Left ventricle myocardium inferior (tissue), 1 donor: Measurements from ENCODE around the gene NFKB1. TPM values are rescaled to one million over a fixed set of nuclear protein-coding genes. Genes with fewer than 3 reads are reported as not detected.
"Not testable (repeated sequence)": the region's sequence is repeated elsewhere in the genome, so short reads cannot be mapped to it uniquely, and the experiment has no call there.

Source experiments
- DNase-seq: peaks from one replicate; pipeline ENCODE4 v3.0.0-alpha.2; 2020
- H3K27ac ChIP-seq: fragments of 200-600 bp; replicated peaks from 2 replicates; pipeline ENCODE4 v1.8.0; 2021
- H3K27me3 ChIP-seq: fragments of 200-600 bp; 2 replicates; pipeline ENCODE4 v1.8.0; 2021; ENCODE audit warnings: low read depth
- H3K36me3 ChIP-seq: fragments of 200-600 bp; 2 replicates; pipeline ENCODE4 v1.8.0; 2021
- H3K4me1 ChIP-seq: fragments of 200-600 bp; 2 replicates; pipeline ENCODE4 v1.8.0; 2021
- H3K4me3 ChIP-seq: fragments of 200-600 bp; 2 replicates; pipeline ENCODE4 v1.8.0; 2021; ENCODE audit warnings: mild to moderate bottlenecking, moderate library complexity
- H3K9me3 ChIP-seq: fragments of 200-600 bp; replicated peaks from 2 replicates; pipeline ENCODE4 v1.8.0; 2021
- CTCF ChIP-seq: fragments of 200-600 bp; IDR thresholded peaks from 2 replicates; pipeline ENCODE4 v1.8.0; 2021; ENCODE audit warnings: antibody characterized with exemption, mild to moderate bottlenecking, borderline replicate concordance
- intact Hi-C: fragments of 100-400 bp; cut with micrococcal nuclease; formaldehyde crosslinking; loops from one replicate; pipeline ENCODE4 v1.11.0; 2022
- total RNA-seq: library from RNA; stranded (reverse); fragmentation: NEBNext Ultra II Directional; extraction: Animal tissue kit (Norgen Biotek cat#: 25700); gene quantifications from one replicate; pipeline ENCODE4 v1.2.1, GENCODE V29; 2021
- donor health status: DM: no; HTN: yes; CAD: no; lungs with severe emphysema.

Gene NFKB1
- total RNA-seq, 1 donor from 2014 or later = 18.0 TPM

GRCh38 chr4:102610476-102610875 lies 109.3 kb downstream of the NFKB1 start:
- H3K36me3 ChIP-seq = peaks cover 94% of the 10 kb centered on the region
- no peak overlapping the region for H3K4me3 ChIP-seq
- TF ChIP-seq CTCF = no peak
- no peak for DNase-seq
- intact Hi-C loops = loop anchor here (10.0 kb wide), 1 partner anchor 166 kb away; no protein-coding TSS in a partner anchor
- H3K27me3 ChIP-seq = no peaks in the 10 kb centered on the region
- no peaks in the 10 kb centered on the region for H3K9me3 ChIP-seq
- H3K27ac ChIP-seq = no peak overlapping the region
- peaks cover 26% of the 10 kb centered on the region for H3K4me1 ChIP-seq

- intact Hi-C loops = loop anchor here (10.0 kb wide), 1 partner anchor 167 kb away; no protein-coding TSS in a partner anchor
- H3K27me3 ChIP-seq = no peaks in the 10 kb centered on the region
- peaks cover 28% of the 10 kb centered on the region for H3K4me1 ChIP-seq
- no peaks in the 10 kb centered on the region for H3K9me3 ChIP-seq
- no peak overlapping the region for H3K27ac ChIP-seq
- TF ChIP-seq CTCF = no peak
- DNase-seq = no peak
- peaks cover 98% of the 10 kb centered on the region for H3K36me3 ChIP-seq
- H3K4me3 ChIP-seq = no peak overlapping the region
These were observed 111.1 kb downstream of the NFKB1 start for GRCh38 chr4:102612210-102612609.

GRCh38 chr4:102612824-102613366 lies 111.7 kb downstream of the NFKB1 start:
- Histone ChIP-seq H3K27ac (peak overlapping the region; percentile 13), H3K4me1 (peaks cover 28% of the 10 kb centered on the region), H3K27me3 (no peaks in the 10 kb centered on the region), H3K36me3 (peaks cover 93% of the 10 kb centered on the region), H3K4me3 (no peak overlapping the region), H3K9me3 (no peaks in the 10 kb centered on the region)
- no peak for DNase-seq
- intact Hi-C loops = loop anchor here (10.0 kb wide), 1 partner anchor 168 kb away; no protein-coding TSS in a partner anchor
- TF ChIP-seq CTCF = no peak

- no peaks in the 10 kb centered on the region for H3K27me3 ChIP-seq
- intact Hi-C loops = loop anchor here (10.0 kb wide), 1 partner anchor 170 kb away; no protein-coding TSS in a partner anchor
- DNase-seq = no peak
- H3K36me3 ChIP-seq = peaks cover 74% of the 10 kb centered on the region
- H3K4me1 ChIP-seq = peaks cover 28% of the 10 kb centered on the region
- H3K4me3 ChIP-seq = no peak overlapping the region
- no peaks in the 10 kb centered on the region for H3K9me3 ChIP-seq
- peak overlapping the region; percentile 39 for H3K27ac ChIP-seq
- TF ChIP-seq CTCF = no peak
These were observed 113.6 kb downstream of the NFKB1 start for GRCh38 chr4:102614801-102615200.

- peaks cover 56% of the 10 kb centered on the region for H3K36me3 ChIP-seq
- TF ChIP-seq CTCF = no peak
These were observed 115.5 kb downstream of the NFKB1 start for GRCh38 chr4:102616636-102617035.

GRCh38 chr4:102619021-102619420 lies 117.9 kb downstream of the NFKB1 start:
- H3K9me3 ChIP-seq, H3K4me3 ChIP-seq, H3K27me3 ChIP-seq, DNase-seq, H3K27ac ChIP-seq: not testable (repeated sequence)
- intact Hi-C loops = loop anchor here (10.0 kb wide), 1 partner anchor 174 kb away; no protein-coding TSS in a partner anchor
- Histone ChIP-seq H3K4me1 (peaks cover 23% of the 10 kb centered on the region), H3K36me3 (peaks cover 32% of the 10 kb centered on the region)

More at GRCh38 chr4:102616636-102617035, 115.5 kb downstream of the NFKB1 start:
- no peaks in the 10 kb centered on the region for H3K9me3 ChIP-seq
- no peaks in the 10 kb centered on the region for H3K27me3 ChIP-seq
- H3K4me3 ChIP-seq = no peak overlapping the region
- DNase-seq = no peak
- intact Hi-C loops = loop anchor here (10.0 kb wide), 1 partner anchor 172 kb away; no protein-coding TSS in a partner anchor
- no peak overlapping the region for H3K27ac ChIP-seq
- peaks cover 38% of the 10 kb centered on the region for H3K4me1 ChIP-seq

GRCh38 chr4:102619776-102620631 lies 118.8 kb downstream of the NFKB1 start:
- Histone ChIP-seq H3K36me3 (peaks cover 22% of the 10 kb centered on the region), H3K4me1 (peaks cover 17% of the 10 kb centered on the region)
- H3K9me3 ChIP-seq, H3K27ac ChIP-seq, H3K4me3 ChIP-seq, DNase-seq, H3K27me3 ChIP-seq: not testable (repeated sequence)
- intact Hi-C loops = loop anchor here (5.0 to 10.0 kb wide), 2 partner anchors 175 to 387 kb away; no protein-coding TSS in a partner anchor
